Suprapubic skin (tissue), 4 donors: ENCODE results near the gene UNC50. TPM values are rescaled to one million over a fixed set of nuclear protein-coding genes. Genes with fewer than 3 reads are reported as not detected.

Experiments
- DNase-seq, 2 donors: peaks; one replicate each; pipeline ENCODE4 v3.0.0-alpha.2; 2019; ENCODE audit warnings: low spot score in 2 of 2
- H3K27ac ChIP-seq: fragments of 200-600 bp; sonication (generic); one replicate; pipeline ENCODE4 v1.5.1; 2019
- H3K27me3 ChIP-seq: fragments of 200-600 bp; sonication (generic); one replicate; pipeline ENCODE4 v1.5.1; 2019
- H3K36me3 ChIP-seq: fragments of 200-600 bp; sonication (generic); one replicate; pipeline ENCODE4 v1.5.1; 2019
- H3K4me1 ChIP-seq: fragments of 200-600 bp; sonication (generic); one replicate; pipeline ENCODE4 v1.5.1; 2019
- H3K4me3 ChIP-seq: fragments of 200-600 bp; sonication (generic); one replicate; pipeline ENCODE4 v1.5.1; 2019; ENCODE audit warnings: mild to moderate bottlenecking
- H3K9me3 ChIP-seq: fragments of 200-600 bp; sonication (generic); one replicate; pipeline ENCODE4 v1.5.1; 2019
- CTCF ChIP-seq, 2 donors: fragments of 200-600 bp in 1 of 2; fragments of 450-650 bp in 1 of 2; sonication (generic) in 1 of 2; IDR thresholded peaks; one replicate each; pipeline ENCODE4 v1.5.1; 2016 to 2019; ENCODE audit warnings: antibody characterized with exemption in 2 of 2, mild to moderate bottlenecking in 1 of 2, moderate library complexity in 1 of 2
- EP300 ChIP-seq: sonication (generic); formaldehyde crosslinking; IDR thresholded peaks from one replicate; pipeline ENCODE4 v1.6.1; 2017; ENCODE audit warnings: antibody characterized with exemption
- POLR2A ChIP-seq, 2 donors: fragments of 450-650 bp; IDR thresholded peaks; one replicate each; pipeline ENCODE4 v1.6.1; 2017; ENCODE audit warnings: antibody characterized with exemption in 2 of 2, mild to moderate bottlenecking in 2 of 2, moderate library complexity in 2 of 2
- POLR2AphosphoS5 ChIP-seq, 3 donors: sonication (generic); formaldehyde crosslinking; IDR thresholded peaks; one replicate each; pipeline ENCODE4 v1.6.1; 2017; ENCODE audit warnings: antibody characterized with exemption in 3 of 3
- WGBS: methylation state at CpG from one replicate; pipeline ENCODE4 v1.1.5; 2018; 5-methylcytosine and 5-hydroxymethylcytosine counted together
- total RNA-seq, 4 donors: library from RNA; depleted of rRNA; stranded (reverse); fragments of >200 nt; gene quantifications; one replicate each; pipeline ENCODE4 v1.1.0, GENCODE V29; 2016

Gene UNC50
- total RNA-seq, 4 donors from 2014 or later: 34.0 to 45.4 (median 40.4) TPM

DNA sequence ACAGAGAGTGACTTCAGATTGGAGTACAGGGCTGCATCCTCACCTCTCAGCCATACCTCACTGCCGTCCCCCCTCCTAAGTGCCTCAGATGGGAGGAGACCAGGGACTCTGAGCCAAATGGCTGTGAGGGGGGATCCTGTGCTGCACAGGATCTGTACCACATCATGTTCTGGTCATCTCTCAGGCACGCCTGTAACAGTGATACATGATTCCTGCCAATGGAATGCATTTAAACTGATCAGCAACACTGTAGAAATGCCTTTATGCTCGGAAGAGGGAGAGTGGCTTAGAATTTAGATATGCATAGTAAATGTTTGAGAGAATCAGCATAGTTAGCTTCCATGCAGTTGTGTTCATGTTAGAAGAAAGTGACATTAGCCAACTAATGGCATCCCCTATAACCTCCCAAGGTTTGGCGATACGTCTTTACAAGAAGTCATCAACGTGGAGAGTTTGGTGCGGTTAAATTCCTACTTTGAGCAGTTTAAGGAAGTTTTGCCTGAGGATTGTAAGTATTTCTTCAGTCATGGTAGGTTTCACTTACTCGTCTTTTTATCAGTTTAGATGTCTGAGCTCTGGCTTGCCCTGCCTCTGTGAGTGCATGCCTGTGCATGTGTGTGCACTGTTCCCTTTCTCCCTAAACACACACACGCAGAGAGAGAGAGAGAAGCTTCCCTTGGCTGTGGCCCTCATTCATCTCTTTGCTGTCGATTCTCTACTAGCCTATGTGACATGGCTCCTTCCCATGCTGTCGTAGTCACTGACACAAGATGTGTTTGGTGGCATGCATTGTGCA, 40.0 kb upstream of the UNC50 start:
- no peak for TF ChIP-seq POLR2AphosphoS5 (IDR thresholded peaks at IDR 0.05)
- no peak for TF ChIP-seq EP300
- TF ChIP-seq CTCF (IDR thresholded peaks at IDR 0.05): no peak
- TF ChIP-seq POLR2A (IDR thresholded peaks at IDR 0.05): no peak
- WGBS: 65% methylated on average over 11 of the region's 11 CpGs
- DNase-seq: no peak
- peaks cover 86% of the 10 kb centered on the region for H3K36me3 ChIP-seq
- H3K4me3 ChIP-seq: no peak overlapping the region
- no peaks in the 10 kb centered on the region for H3K9me3 ChIP-seq
- no peak overlapping the region for H3K27ac ChIP-seq
- H3K4me1 ChIP-seq: no peaks in the 10 kb centered on the region
- no peaks in the 10 kb centered on the region for H3K27me3 ChIP-seq

DNA sequence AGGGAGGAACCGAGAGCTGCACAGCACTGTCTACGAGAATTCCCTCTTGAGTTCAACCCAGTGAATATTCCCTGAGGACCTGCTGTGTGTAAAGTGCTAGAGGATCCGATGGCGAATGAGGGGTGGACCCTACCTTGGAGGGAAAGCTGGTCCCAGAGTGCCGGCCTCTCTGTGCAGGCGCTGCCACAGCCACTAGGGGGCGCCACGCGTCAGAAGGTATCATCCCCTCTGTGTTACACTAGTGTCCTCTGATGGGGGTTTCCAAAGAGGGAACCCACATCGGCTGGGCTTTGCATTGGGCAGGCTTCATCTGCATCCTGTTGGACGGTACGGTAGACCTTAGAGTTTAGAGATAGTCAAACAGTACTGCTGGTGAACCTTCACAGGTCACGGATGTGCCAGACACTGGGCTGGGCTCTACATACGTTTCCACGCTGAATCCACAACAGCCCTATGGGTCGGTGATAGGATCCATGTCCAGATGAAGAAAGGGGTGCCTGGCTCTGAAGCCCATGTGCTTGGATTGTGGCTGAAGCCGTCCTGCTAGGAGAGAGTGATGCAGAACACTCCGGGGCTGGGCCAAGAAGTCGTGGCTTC, 39.1 kb upstream of the UNC50 start:
- peaks cover 91% of the 10 kb centered on the region for H3K36me3 ChIP-seq
- TF ChIP-seq POLR2A (IDR thresholded peaks at IDR 0.05) (no peak), CTCF (IDR thresholded peaks at IDR 0.05) (peak; percentile 34 to 84), POLR2AphosphoS5 (IDR thresholded peaks at IDR 0.05) (no peak), EP300 (no peak)
- no peak overlapping the region for H3K4me3 ChIP-seq
- 73% methylated on average over 18 of the region's 19 CpGs for WGBS
- no peaks in the 10 kb centered on the region for H3K4me1 ChIP-seq
- no peak for DNase-seq
- H3K9me3 ChIP-seq: no peaks in the 10 kb centered on the region
- no peaks in the 10 kb centered on the region for H3K27me3 ChIP-seq
- H3K27ac ChIP-seq: no peak overlapping the region

- Histone ChIP-seq H3K4me1 (no peaks in the 10 kb centered on the region), H3K36me3 (peaks cover 90% of the 10 kb centered on the region), H3K4me3 (no peak overlapping the region), H3K27me3 (no peaks in the 10 kb centered on the region), H3K27ac (no peak overlapping the region), H3K9me3 (no peaks in the 10 kb centered on the region)
- DNase-seq: no peak
- 94% methylated on average over 13 of the region's 13 CpGs for WGBS
- TF ChIP-seq CTCF (IDR thresholded peaks at IDR 0.05) (no peak), POLR2AphosphoS5 (IDR thresholded peaks at IDR 0.05) (no peak), POLR2A (IDR thresholded peaks at IDR 0.05) (no peak)
These were observed 38.5 kb upstream of the UNC50 start for GRCh38 chr2:98569915-98570314.

GRCh38 chr2:98570356-98570755, 38.0 kb upstream of the UNC50 start:
- no peak for TF ChIP-seq POLR2A (IDR thresholded peaks at IDR 0.05)
- no peak for TF ChIP-seq POLR2AphosphoS5 (IDR thresholded peaks at IDR 0.05)
- no peak for TF ChIP-seq CTCF (IDR thresholded peaks at IDR 0.05)
- TF ChIP-seq EP300: no peak
- H3K4me3 ChIP-seq: no peak overlapping the region
- no peak overlapping the region for H3K27ac ChIP-seq
- H3K27me3 ChIP-seq: no peaks in the 10 kb centered on the region
- H3K9me3 ChIP-seq: no peaks in the 10 kb centered on the region
- peaks cover 90% of the 10 kb centered on the region for H3K36me3 ChIP-seq
- DNase-seq: no peak
- H3K4me1 ChIP-seq: no peaks in the 10 kb centered on the region
- WGBS: 94% methylated on average over 5 of the region's 5 CpGs

DNA sequence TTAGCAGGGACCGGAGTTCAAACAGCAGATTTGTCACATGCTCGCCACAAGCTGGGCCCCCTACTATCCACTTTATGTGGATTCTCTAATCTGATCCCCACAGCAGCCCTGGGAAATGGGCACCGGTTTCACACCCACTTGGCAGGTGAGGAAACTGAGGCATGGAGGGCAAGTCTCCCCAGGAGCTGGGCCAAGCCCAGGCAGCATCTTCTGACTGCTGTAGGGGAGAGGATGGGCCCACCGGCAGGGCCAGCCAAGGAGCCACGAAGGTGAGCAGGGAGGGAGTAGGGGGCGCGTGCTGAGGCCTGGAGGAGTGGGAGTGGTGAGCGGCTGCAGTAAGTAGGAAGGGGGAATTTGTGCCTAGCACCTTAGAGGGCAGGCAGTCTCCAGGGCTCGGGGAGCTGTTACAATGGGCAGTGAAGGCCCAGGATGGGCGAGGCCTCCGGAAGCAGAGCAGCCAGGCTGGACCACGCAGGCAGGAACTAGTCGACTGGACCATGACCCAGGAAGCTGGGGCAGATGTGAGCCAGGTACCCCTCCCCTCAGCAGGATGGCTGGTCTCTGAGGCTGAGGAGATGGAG, 37.2 kb upstream of the UNC50 start:
- 91% methylated on average over 9 of the region's 13 CpGs for WGBS
- Histone ChIP-seq H3K27me3 (no peaks in the 10 kb centered on the region), H3K27ac (no peak overlapping the region), H3K4me3 (no peak overlapping the region), H3K36me3 (peaks cover 89% of the 10 kb centered on the region), H3K4me1 (no peaks in the 10 kb centered on the region), H3K9me3 (no peaks in the 10 kb centered on the region)
- TF ChIP-seq CTCF (IDR thresholded peaks at IDR 0.05) (no peak), POLR2A (IDR thresholded peaks at IDR 0.05) (no peak), POLR2AphosphoS5 (IDR thresholded peaks at IDR 0.05) (no peak), EP300 (no peak)
- DNase-seq: peak in 1 of 2 donors; percentile 54
